Measurements from ENCODE around the gene RHBDD1. TPM values are rescaled to one million over a fixed set of nuclear protein-coding genes. Genes with fewer than 3 reads are reported as not detected.
A peak's percentile ranks its signal among the peaks of the same experiment; 100 is the strongest.

The RHBDD1 gene
- total and polyA plus RNA-seq, 4 donors: 4.8 to 66.4 (median 24.7) TPM

GRCh38 chr2:226794196-226794661, 41.6 kb upstream of the RHBDD1 start:
- TF ChIP-seq CTCF (IDR thresholded peaks at IDR 0.05; ENCODE audit: control extremely low read depth, extremely low read depth): no peak
- Histone ChIP-seq H3K27ac (ENCODE audit: low read depth in 1 of 2, low read length in 1 of 2) (peak overlapping the region in 1 of 2 donors; percentile 74), H3K27me3 (ENCODE audit: control insufficient read depth in 3 of 3, insufficient read depth in 3 of 3, low read length in 2 of 3) (no peaks in the 10 kb centered on the region), H3K9ac (ENCODE audit: insufficient read depth in 1 of 2, low read length in 2 of 2) (peak overlapping the region; percentile 56 to 97), H3K4me3 (no peak overlapping the region), H3K4me1 (ENCODE audit: control insufficient read depth in 5 of 5, insufficient read depth in 5 of 5, low read length in 5 of 5) (peaks cover 13 to 57% (median 18%) of the 10 kb centered on the region in 5 donors), H3K36me3 (ENCODE audit: control insufficient read depth in 4 of 4, insufficient read depth in 4 of 4, low read length in 4 of 4) (peaks cover 0 to 56% (median 18%) of the 10 kb centered on the region in 4 donors), H3K9me3 (ENCODE audit: control insufficient read depth in 4 of 4, insufficient read depth in 3 of 4, low read length in 3 of 4) (peaks cover 0 to 4% (median 0%) of the 10 kb centered on the region in 4 donors)
- 37 to 59% methylated on average over 4 of the region's 4 CpGs for WGBS, 2 donors
- DNase-seq (peak in 1 of 3 donors; percentile 60), ATAC-seq (ENCODE audit: insufficient read depth, low FRiP score) (no peak)

GRCh38 chr2:226794751-226795171, 41.1 kb upstream of the RHBDD1 start:
- DNase-seq: peak; percentile 55 to 85 (median 80)
- H3K9ac ChIP-seq (ENCODE audit: insufficient read depth in 1 of 2, low read length in 2 of 2): peak overlapping the region; percentile 56 to 97
- 41 to 61% methylated on average over 9 of the region's 9 CpGs for WGBS, 2 donors

DNA sequence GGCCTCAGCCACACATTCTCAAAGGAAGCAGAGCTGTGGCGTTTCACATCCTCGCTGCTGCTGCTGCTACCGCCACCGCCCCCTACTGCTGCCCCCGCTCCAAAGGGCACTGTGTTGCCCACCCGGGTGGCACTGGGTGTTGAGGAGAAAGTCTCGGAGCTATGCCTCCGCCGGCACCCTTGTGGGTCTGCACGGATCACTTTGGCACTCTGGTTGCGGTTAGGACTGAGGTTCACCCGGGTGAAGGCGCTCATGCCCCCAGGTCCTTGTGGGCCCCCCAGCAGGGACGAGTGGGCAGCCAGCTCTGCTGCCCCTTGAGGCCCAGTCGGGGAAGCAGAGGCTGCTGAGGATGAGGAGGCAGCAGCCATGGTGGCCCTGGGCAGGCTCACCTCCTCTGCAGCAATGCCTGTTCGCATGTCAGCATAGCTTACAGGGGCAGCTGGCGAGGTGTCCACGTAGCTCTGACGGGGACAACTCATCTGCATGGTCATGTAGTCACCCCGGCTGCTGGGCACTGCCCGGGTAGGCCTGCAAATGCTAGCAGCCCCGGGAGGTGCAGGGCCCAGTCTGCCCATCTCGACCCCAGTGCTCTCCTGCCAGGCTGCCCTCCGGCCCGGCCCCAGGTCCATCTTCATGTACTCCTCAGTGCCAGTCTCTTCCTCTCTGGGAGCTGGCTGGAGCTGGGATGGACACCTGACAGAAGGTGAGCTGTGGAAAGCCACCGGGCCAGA, 40.4 kb upstream of the RHBDD1 start:
- DNase-seq: peak in 2 of 3 donors; percentile 20 to 25
- 78 to 83% methylated on average over 26 of the region's 26 CpGs for WGBS, 2 donors
- Histone ChIP-seq H3K36me3 (ENCODE audit: control insufficient read depth in 4 of 4, insufficient read depth in 4 of 4, low read length in 4 of 4) (peaks cover 0 to 56% (median 15%) of the 10 kb centered on the region in 4 donors), H3K4me1 (ENCODE audit: control insufficient read depth in 5 of 5, insufficient read depth in 5 of 5, low read length in 5 of 5) (peaks cover 7 to 50% (median 17%) of the 10 kb centered on the region in 5 donors), H3K27ac (ENCODE audit: low read depth in 1 of 2, low read length in 1 of 2) (peak overlapping the region; percentile 62 to 74), H3K9ac (ENCODE audit: insufficient read depth in 1 of 2, low read length in 2 of 2) (peak overlapping the region; percentile 31 to 97), H3K9me3 (ENCODE audit: control insufficient read depth in 4 of 4, insufficient read depth in 3 of 4, low read length in 3 of 4) (peaks cover 0 to 4% (median 0%) of the 10 kb centered on the region in 4 donors), H3K27me3 (ENCODE audit: control insufficient read depth in 3 of 3, insufficient read depth in 3 of 3, low read length in 2 of 3) (no peaks in the 10 kb centered on the region), H3K4me3 (peak overlapping the region; percentile 2)
- ATAC-seq (ENCODE audit: insufficient read depth, low FRiP score): no peak
- TF ChIP-seq CTCF (IDR thresholded peaks at IDR 0.05; ENCODE audit: control extremely low read depth, extremely low read depth): no peak

More at GRCh38 chr2:226794751-226795171, 41.1 kb upstream of the RHBDD1 start:
- TF ChIP-seq CTCF (IDR thresholded peaks at IDR 0.05; ENCODE audit: control extremely low read depth, extremely low read depth): no peak
- Histone ChIP-seq H3K36me3 (ENCODE audit: control insufficient read depth in 4 of 4, insufficient read depth in 4 of 4, low read length in 4 of 4) (peaks cover 0 to 56% (median 17%) of the 10 kb centered on the region in 4 donors), H3K27ac (ENCODE audit: low read depth in 1 of 2, low read length in 1 of 2) (peak overlapping the region; percentile 70 to 74), H3K4me1 (ENCODE audit: control insufficient read depth in 5 of 5, insufficient read depth in 5 of 5, low read length in 5 of 5) (peaks cover 10 to 52% (median 18%) of the 10 kb centered on the region in 5 donors), H3K4me3 (peak overlapping the region; percentile 3), H3K9me3 (ENCODE audit: control insufficient read depth in 4 of 4, insufficient read depth in 3 of 4, low read length in 3 of 4) (peaks cover 0 to 4% (median 0%) of the 10 kb centered on the region in 4 donors), H3K27me3 (ENCODE audit: control insufficient read depth in 3 of 3, insufficient read depth in 3 of 3, low read length in 2 of 3) (no peaks in the 10 kb centered on the region)
- ATAC-seq (ENCODE audit: insufficient read depth, low FRiP score): no peak

All from lung (tissue), 12 donors.